Neural progenitor cell (in vitro differentiated cells): ENCODE measurements around the gene EVI5L. TPM values are rescaled to one million over a fixed set of nuclear protein-coding genes. Genes with fewer than 3 reads are reported as not detected.

Source experiments
- DNase-seq: peaks from one replicate; pipeline ENCODE4 v3.0.0-alpha.2; 2016; ENCODE audit warnings: low spot score
- H2AFZ ChIP-seq: fragments of 200-600 bp; sonication (generic); replicated peaks from 2 replicates; pipeline ENCODE4 v1.6.1; 2016; ENCODE audit warnings: antibody characterized with exemption
- H3F3A ChIP-seq: fragments of 200-600 bp; sonication (generic); 2 replicates; pipeline ENCODE4 v1.6.1; 2016; ENCODE audit warnings: antibody characterized with exemption, low read depth
- H3K27ac ChIP-seq: fragments of 200-600 bp; sonication (generic); 2 replicates; pipeline ENCODE4 v1.5.1; 2016; ENCODE audit warnings: mild to moderate bottlenecking
- H3K27me3 ChIP-seq: fragments of 200-600 bp; sonication (generic); 2 replicates; pipeline ENCODE4 v1.6.1; 2016; ENCODE audit warnings: mild to moderate bottlenecking, moderate library complexity
- H3K36me3 ChIP-seq: fragments of 200-600 bp; sonication (generic); 2 replicates; pipeline ENCODE4 v1.5.1; 2016
- H3K4me1 ChIP-seq: fragments of 200-600 bp; sonication (generic); 2 replicates; pipeline ENCODE4 v1.6.1; 2016; ENCODE audit warnings: mixed run types
- H3K4me2 ChIP-seq: fragments of 200-600 bp; sonication (generic); 2 replicates; pipeline ENCODE4 v1.6.1; 2016
- H3K4me3 ChIP-seq: fragments of 200-600 bp; sonication (generic); 2 replicates; pipeline ENCODE4 v1.5.1; 2016
- H3K79me2 ChIP-seq: fragments of 200-600 bp; sonication (generic); 2 replicates; pipeline ENCODE4 v1.6.1; 2016; ENCODE audit warnings: low read depth
- H3K9ac ChIP-seq: fragments of 200-600 bp; sonication (generic); 2 replicates; pipeline ENCODE4 v1.6.1; 2016
- H3K9me3 ChIP-seq: fragments of 200-600 bp; sonication (generic); 2 replicates; pipeline ENCODE4 v1.5.1; 2016; ENCODE audit warnings: low read depth
- H4K20me1 ChIP-seq: fragments of 200-600 bp; sonication (generic); 2 replicates; pipeline ENCODE4 v1.6.1; 2016; ENCODE audit warnings: low read depth
- H3K27ac Mint-ChIP-seq: 3 replicates; pipeline ENCODE4 v1.8.0; 2021; ENCODE audit warnings: mixed read lengths
- H3K27me3 Mint-ChIP-seq: 2 replicates; pipeline ENCODE4 v1.8.0; 2022; ENCODE audit warnings: low read depth, mild to moderate bottlenecking, inconsistent platforms, moderate library complexity, mixed read lengths; ENCODE audit not compliant: insufficient read depth
- H3K36me3 Mint-ChIP-seq: 3 replicates; pipeline ENCODE4 v1.8.0; 2021; ENCODE audit warnings: mixed read lengths
- H3K4me1 Mint-ChIP-seq: 3 replicates; pipeline ENCODE4 v1.8.0; 2021; ENCODE audit warnings: mixed read lengths
- H3K4me3 Mint-ChIP-seq: 3 replicates; pipeline ENCODE4 v1.8.0; 2021; ENCODE audit warnings: mild to moderate bottlenecking, moderate library complexity, mixed read lengths
- H3K9me3 Mint-ChIP-seq: 3 replicates; pipeline ENCODE4 v1.8.0; 2020; ENCODE audit warnings: mixed read lengths
- EZH2 ChIP-seq: fragments of 200-600 bp; sonication (generic); IDR thresholded peaks from 2 replicates; pipeline ENCODE4 v1.6.1; 2017; ENCODE audit warnings: antibody characterized with exemption, mild to moderate bottlenecking, moderate library complexity
- EZH2phosphoT487 ChIP-seq: fragments of 200-600 bp; sonication (generic); IDR thresholded peaks from 2 replicates; pipeline ENCODE4 v1.6.1; 2017; ENCODE audit warnings: antibody characterized with exemption
- total RNA-seq: library from RNA; depleted of rRNA; stranded (reverse); fragments of >200 nt; gene quantifications from 2 replicates; pipeline ENCODE4 v1.2.3, GENCODE V29; 2015; ENCODE audit warnings: low replicate concordance
- TF ChIP-seq, protein P1 (sequence below): fragments of 200-600 bp; sonication (generic); IDR thresholded peaks from 2 replicates; pipeline ENCODE4 v1.5.1; 2017; ENCODE audit warnings: antibody characterized with exemption, mild to moderate bottlenecking

The EVI5L gene
- total RNA-seq, 1 donor from 2014 or later = 4.1 TPM

DNA sequence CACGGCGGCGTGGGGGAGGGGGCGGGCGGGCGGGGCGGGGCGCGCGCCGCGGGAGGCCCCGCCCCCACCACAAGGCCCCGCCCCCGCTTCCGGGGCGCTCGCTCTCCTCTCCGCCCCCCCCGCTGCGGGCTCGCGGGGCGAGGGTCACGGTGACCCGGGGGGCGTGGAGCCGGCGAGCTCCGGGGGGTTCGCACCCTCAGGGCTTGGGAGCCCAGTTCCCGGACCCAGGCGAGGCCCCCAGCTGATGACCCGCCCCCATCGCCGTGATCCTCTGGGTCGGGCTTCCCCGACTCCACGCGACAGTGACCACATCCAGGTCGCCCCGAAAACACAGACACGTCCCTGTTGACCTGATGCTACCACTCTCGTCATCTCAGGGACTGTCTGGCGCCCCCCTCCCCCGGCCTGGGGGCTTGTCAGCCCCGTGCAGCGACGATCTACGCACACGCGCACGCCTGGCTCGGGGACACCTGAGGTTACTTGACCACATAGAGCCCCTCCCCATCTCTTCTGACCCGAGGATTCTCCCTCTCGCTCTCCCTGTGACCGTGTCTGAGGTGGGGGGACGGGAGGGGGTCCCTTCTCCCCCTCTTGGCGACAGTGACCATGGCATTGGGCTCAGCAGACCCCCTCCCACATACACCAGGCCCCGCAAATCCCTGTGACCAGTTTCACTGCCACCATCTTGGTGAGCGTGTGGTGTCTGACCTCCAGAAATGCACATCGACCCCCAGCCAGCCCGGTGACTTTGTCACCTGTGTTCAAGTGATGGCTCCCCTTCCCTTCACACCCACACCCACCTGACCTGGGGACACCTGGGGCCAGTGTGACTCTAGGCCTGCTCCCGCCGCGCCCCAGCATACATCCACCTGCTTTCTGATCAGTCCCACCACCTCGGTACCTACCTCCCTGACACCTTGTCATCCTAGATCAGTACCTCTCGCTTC, 74.3 kb downstream of the EVI5L start:
- DNase-seq = peak; percentile 66
- Histone ChIP-seq H3K4me2 (peak overlapping the region; percentile 88), H3K27ac (no peak overlapping the region), H3K4me3 (peak overlapping the region; percentile 91), H3K27me3 (peaks cover 5% of the 10 kb centered on the region), H3K9ac (no peak overlapping the region), H3K79me2 (peaks cover 37% of the 10 kb centered on the region), H3F3A (peaks cover 9% of the 10 kb centered on the region), H2AFZ (no peak overlapping the region), H3K9me3 (no peaks in the 10 kb centered on the region), H3K36me3 (no peaks in the 10 kb centered on the region), H4K20me1 (peaks cover 53% of the 10 kb centered on the region), H3K4me1 (peaks cover 11% of the 10 kb centered on the region)
- H3K36me3 Mint-ChIP-seq = peaks cover 2% of the 10 kb centered on the region
- peak overlapping the region; percentile 92 for H3K4me3 Mint-ChIP-seq
- peaks cover 20% of the 10 kb centered on the region for H3K4me1 Mint-ChIP-seq
- peak overlapping the region; percentile 79 for H3K27ac Mint-ChIP-seq
- H3K27me3 Mint-ChIP-seq = peaks cover 5% of the 10 kb centered on the region
- no peaks in the 10 kb centered on the region for H3K9me3 Mint-ChIP-seq
- TF ChIP-seq, protein P1, sequence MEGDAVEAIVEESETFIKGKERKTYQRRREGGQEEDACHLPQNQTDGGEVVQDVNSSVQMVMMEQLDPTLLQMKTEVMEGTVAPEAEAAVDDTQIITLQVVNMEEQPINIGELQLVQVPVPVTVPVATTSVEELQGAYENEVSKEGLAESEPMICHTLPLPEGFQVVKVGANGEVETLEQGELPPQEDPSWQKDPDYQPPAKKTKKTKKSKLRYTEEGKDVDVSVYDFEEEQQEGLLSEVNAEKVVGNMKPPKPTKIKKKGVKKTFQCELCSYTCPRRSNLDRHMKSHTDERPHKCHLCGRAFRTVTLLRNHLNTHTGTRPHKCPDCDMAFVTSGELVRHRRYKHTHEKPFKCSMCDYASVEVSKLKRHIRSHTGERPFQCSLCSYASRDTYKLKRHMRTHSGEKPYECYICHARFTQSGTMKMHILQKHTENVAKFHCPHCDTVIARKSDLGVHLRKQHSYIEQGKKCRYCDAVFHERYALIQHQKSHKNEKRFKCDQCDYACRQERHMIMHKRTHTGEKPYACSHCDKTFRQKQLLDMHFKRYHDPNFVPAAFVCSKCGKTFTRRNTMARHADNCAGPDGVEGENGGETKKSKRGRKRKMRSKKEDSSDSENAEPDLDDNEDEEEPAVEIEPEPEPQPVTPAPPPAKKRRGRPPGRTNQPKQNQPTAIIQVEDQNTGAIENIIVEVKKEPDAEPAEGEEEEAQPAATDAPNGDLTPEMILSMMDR = no peak
- no peak for TF ChIP-seq EZH2phosphoT487
- no peak for TF ChIP-seq EZH2

DNA sequence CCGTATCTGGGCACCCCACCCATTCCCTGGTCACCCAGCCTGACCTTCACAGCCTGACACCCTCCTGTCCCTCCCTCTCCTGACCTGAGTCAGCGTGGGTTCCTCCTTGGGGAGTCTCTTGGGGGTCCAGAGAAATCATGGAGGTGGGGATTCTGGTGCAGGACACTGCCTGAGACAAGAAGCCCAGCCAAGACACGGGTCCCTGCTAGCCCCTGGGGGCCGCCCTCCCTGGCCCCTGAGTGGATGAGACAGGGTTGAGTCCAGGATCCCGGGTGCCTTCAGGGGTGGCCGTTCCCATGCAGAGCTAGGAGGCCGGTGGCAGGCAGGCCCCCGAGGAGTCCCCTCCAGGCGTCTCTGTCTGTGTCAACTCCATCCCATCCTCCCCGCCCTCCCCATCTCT, 75.2 kb downstream of the EVI5L start:
- Mint-ChIP-seq H3K4me1 (peaks cover 20% of the 10 kb centered on the region), H3K27me3 (peaks cover 5% of the 10 kb centered on the region), H3K4me3 (peak overlapping the region; percentile 87), H3K27ac (peak overlapping the region; percentile 36), H3K9me3 (no peaks in the 10 kb centered on the region), H3K36me3 (peaks cover 2% of the 10 kb centered on the region)
- no peak for DNase-seq
- Histone ChIP-seq H3K9me3 (no peaks in the 10 kb centered on the region), H3F3A (peaks cover 9% of the 10 kb centered on the region), H3K9ac (no peak overlapping the region), H3K27me3 (peaks cover 5% of the 10 kb centered on the region), H3K27ac (no peak overlapping the region), H3K4me3 (no peak overlapping the region), H4K20me1 (peaks cover 53% of the 10 kb centered on the region), H3K4me1 (peaks cover 11% of the 10 kb centered on the region), H3K36me3 (no peaks in the 10 kb centered on the region), H3K79me2 (peaks cover 37% of the 10 kb centered on the region), H3K4me2 (peak overlapping the region; percentile 88), H2AFZ (no peak overlapping the region)
- TF ChIP-seq, protein P1 = no peak
- TF ChIP-seq EZH2 = no peak
- TF ChIP-seq EZH2phosphoT487 = no peak

DNA sequence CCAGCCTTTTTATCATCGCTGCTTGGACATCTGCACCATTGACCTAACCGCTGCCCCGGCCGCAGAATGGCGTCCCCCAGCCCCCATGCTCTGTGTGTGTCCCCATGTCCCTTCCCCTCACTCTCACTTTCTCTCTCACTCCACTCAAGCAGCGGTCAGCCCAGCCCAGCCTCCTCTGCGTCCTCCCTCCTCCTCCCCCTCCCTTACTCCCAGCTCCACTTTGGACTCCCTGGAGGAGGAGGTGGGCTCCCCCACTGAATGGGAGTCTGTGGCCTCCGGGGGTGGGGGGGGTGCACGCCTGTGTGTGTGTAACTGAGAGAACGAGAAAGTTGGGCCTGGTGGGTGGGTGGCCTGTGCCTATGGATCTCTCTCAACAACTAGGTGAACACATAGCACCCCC, 75.8 kb downstream of the EVI5L start:
- H3K79me2 ChIP-seq = peaks cover 37% of the 10 kb centered on the region
- Mint-ChIP-seq H3K27me3 (peaks cover 3% of the 10 kb centered on the region), H3K4me1 (peaks cover 20% of the 10 kb centered on the region), H3K4me3 (peak overlapping the region; percentile 77), H3K36me3 (peaks cover 2% of the 10 kb centered on the region), H3K27ac (peak overlapping the region; percentile 36), H3K9me3 (no peaks in the 10 kb centered on the region)
- H3K9ac ChIP-seq = no peak overlapping the region
- H2AFZ ChIP-seq = no peak overlapping the region
- no peak overlapping the region for H3K4me2 ChIP-seq
- H3K27ac ChIP-seq = no peak overlapping the region
- peaks cover 11% of the 10 kb centered on the region for H3K4me1 ChIP-seq
- H3K36me3 ChIP-seq = no peaks in the 10 kb centered on the region
- peaks cover 53% of the 10 kb centered on the region for H4K20me1 ChIP-seq
- H3K9me3 ChIP-seq = no peaks in the 10 kb centered on the region
- TF ChIP-seq EZH2phosphoT487 (no peak), EZH2 (no peak)
- TF ChIP-seq, protein P1 = no peak
- H3K27me3 ChIP-seq = peaks cover 5% of the 10 kb centered on the region
- H3F3A ChIP-seq = peaks cover 9% of the 10 kb centered on the region
- H3K4me3 ChIP-seq = no peak overlapping the region
- no peak for DNase-seq
